A204.1 (cell line): Measurements from ENCODE around the gene RNPS1.
A peak's percentile ranks its signal among the peaks of the same experiment; 100 is the strongest.
"Not testable (repeated sequence)": the region's sequence is repeated elsewhere in the genome, so short reads cannot be mapped to it uniquely, and the experiment has no call there.

Experiments used
- FAIRE-seq: peaks from 2 replicates; lab custom pipeline; 2012; peaks lifted over from hg19 to GRCh38; lab: Jason Lieb, UNC

The RNPS1 gene

GRCh38 chr16:2256531-2257140 lies 11.3 kb downstream of the RNPS1 start:
- FAIRE-seq, result no peak

GRCh38 chr16:2253293-2253692 lies 14.6 kb downstream of the RNPS1 start:
- FAIRE-seq, result no peak

GRCh38 chr16:2252806-2253148 lies 15.1 kb downstream of the RNPS1 start:
- no peak for FAIRE-seq

GRCh38 chr16:2251296-2252111 lies 16.4 kb downstream of the RNPS1 start, which contains the start of gene ECI1:
TSS of gene ECI1 (minus strand) at chr16:2251587. CDS start at chr16:2251566, 21 bp downstream.
- FAIRE-seq, result peak; percentile 87

GRCh38 chr16:2250652-2251295 lies 17.2 kb downstream of the RNPS1 start:
- FAIRE-seq, result no peak

- FAIRE-seq, result no peak
Observed at GRCh38 chr16:2246301-2246885, 21.5 kb downstream of the RNPS1 start.

GRCh38 chr16:2244926-2245795 lies 22.8 kb downstream of the RNPS1 start:
- FAIRE-seq, result no peak

GRCh38 chr16:2244301-2244700 lies 23.6 kb downstream of the RNPS1 start:
- no peak for FAIRE-seq

- FAIRE-seq, result no peak
Observed at GRCh38 chr16:2243781-2244180, 24.1 kb downstream of the RNPS1 start.

- no peak for FAIRE-seq
Observed at GRCh38 chr16:2243031-2243528, 24.8 kb downstream of the RNPS1 start.

- no peak for FAIRE-seq
Observed at GRCh38 chr16:2242598-2242997, 25.3 kb downstream of the RNPS1 start.

- FAIRE-seq, result not testable (repeated sequence)
Observed at GRCh38 chr16:2240331-2240730, 27.6 kb downstream of the RNPS1 start.

GRCh38 chr16:2238838-2239675 lies 28.9 kb downstream of the RNPS1 start:
- FAIRE-seq, result no peak

- no peak for FAIRE-seq
Observed at GRCh38 chr16:2238150-2238837, 29.6 kb downstream of the RNPS1 start.

GRCh38 chr16:2237493-2238149 lies 30.3 kb downstream of the RNPS1 start:
- no peak for FAIRE-seq

- FAIRE-seq, result no peak
Observed at GRCh38 chr16:2237102-2237482, 30.8 kb downstream of the RNPS1 start.

- FAIRE-seq, result no peak
Observed at GRCh38 chr16:2236337-2237101, 31.4 kb downstream of the RNPS1 start, which contains the start of gene DNASE1L2. TSS of gene DNASE1L2 (plus strand) at chr16:2236444. CDS start at chr16:2236817, 373 bp downstream.

- no peak for FAIRE-seq
Observed at GRCh38 chr16:2235695-2236336, 32.1 kb downstream of the RNPS1 start.
